ENCODE data around the gene DUSP3.

GRCh38 chr17:43760254-43760852, 18.4 kb downstream of the DUSP3 start:
- TF ChIP-seq CTCF (IDR thresholded peaks at IDR 0.05; ENCODE audit: low read depth, low read length) (peak; percentile 98), POLR2A (IDR thresholded peaks at IDR 0.05; ENCODE audit: extremely low read depth, insufficient read length) (no peak)
